AG04450 (cell line): ENCODE measurements around the gene SLC25A42. TPM values are rescaled to one million over a fixed set of nuclear protein-coding genes. Genes with fewer than 3 reads are reported as not detected.
A peak's percentile ranks its signal among the peaks of the same experiment; 100 is the strongest.

Experiments used
- CTCF ChIA-PET: fragments of 300-600, 350-600 bp; formaldehyde crosslinking; extraction: SDS; loops from one replicate; lab custom pipeline; 2022; ENCODE audit warnings: antibody characterized with exemption, inconsistent platforms; lab: Charles Lee
- POLR2A ChIA-PET: fragments of 350-600 bp; formaldehyde crosslinking; extraction: SDS; loops from one replicate; lab custom pipeline; 2021; ENCODE audit warnings: antibody characterized with exemption, inconsistent platforms; lab: Yijun Ruan, JAX
- DNase-seq: peaks from one replicate; pipeline ENCODE4 v3.0.0-alpha.2; 2011; ENCODE audit warnings: low read depth, low spot score
- H3K27ac ChIP-seq: one replicate; pipeline ENCODE4 v1.5.1; 2012; ENCODE audit warnings: low read depth, low read length, control low read depth
- H3K27me3 ChIP-seq: one replicate; pipeline ENCODE4 v1.6.0; 2012; ENCODE audit warnings: low read length; ENCODE audit not compliant: control insufficient read depth, insufficient read depth
- H3K4me3 ChIP-seq: 2 replicates; pipeline ENCODE4 v1.5.1; 2011; ENCODE audit warnings: mild to moderate bottlenecking, low read depth, low read length, control low read depth
- H3K9me3 ChIP-seq: 2 replicates; pipeline ENCODE4 v1.5.1; 2012; ENCODE audit warnings: low read length; ENCODE audit not compliant: control insufficient read depth, insufficient read depth
- CTCF ChIP-seq: IDR thresholded peaks from 2 replicates; pipeline ENCODE4 v1.5.1; 2011; ENCODE audit warnings: low read depth, low read length, control low read depth, inconsistent platforms
- polyA plus RNA-seq: library from polyadenylated mRNA; depleted of rRNA; stranded (reverse); fragments of >200 nt; gene quantifications from 2 replicates; pipeline ENCODE4 v1.2.3, GENCODE V29; 2011

The SLC25A42 gene
- polyA plus RNA-seq, 1 experiment = 3.7 TPM

- POLR2A ChIA-PET = no interaction called here
- H3K9me3 ChIP-seq = no peaks in the 10 kb centered on the region; the same call in 1 of the 2 replicates
- H3K4me3 ChIP-seq = no peak overlapping the region
- CTCF ChIA-PET = no interaction called here
- DNase-seq = no peak
- no peaks in the 10 kb centered on the region for H3K27me3 ChIP-seq
- TF ChIP-seq CTCF = no peak
- H3K27ac ChIP-seq = no peak overlapping the region
Measured at GRCh38 chr19:19059837-19060611, 3.8 kb upstream of the SLC25A42 start.

GRCh38 chr19:19061506-19061905, 2.3 kb upstream of the SLC25A42 start:
- Histone ChIP-seq H3K27ac (peak overlapping the region; percentile 3), H3K4me3 (no peak overlapping the region), H3K9me3 (no peaks in the 10 kb centered on the region; the same call in 1 of the 2 replicates), H3K27me3 (no peaks in the 10 kb centered on the region)
- no peak for DNase-seq
- ChIA-PET CTCF (no interaction called here), POLR2A (interaction anchor here (0.6 kb wide), 1 partner anchor 31 kb away, joined by 3 read pairs; no protein-coding TSS in a partner anchor)
- no peak for TF ChIP-seq CTCF

- Histone ChIP-seq H3K27me3 (no peaks in the 10 kb centered on the region), H3K27ac (peak overlapping the region; percentile 47), H3K4me3 (peak overlapping the region; percentile 64), H3K9me3 (no peaks in the 10 kb centered on the region; the same call in 1 of the 2 replicates)
- POLR2A ChIA-PET = interaction anchor here (1.0 to 1.1 kb wide), 4 partner anchors 8 to 50 kb away, joined by 3 to 4 read pairs (median 3); no protein-coding TSS in a partner anchor
- CTCF ChIA-PET = interaction anchor here (0.7 to 1.1 kb wide), 3 partner anchors 14 to 76 kb away, joined by 3 to 4 read pairs (median 3); no protein-coding TSS in a partner anchor
- no peak for TF ChIP-seq CTCF
- DNase-seq = peak; percentile 11
Measured at GRCh38 chr19:19062454-19063182, 1.2 kb upstream of the SLC25A42 start.

GRCh38 chr19:19064098-19064722, 416 bp downstream of the SLC25A42 start:
- POLR2A ChIA-PET = interaction anchor here (1.0 kb wide), 2 partner anchors 8 to 10 kb away, joined by 3 read pairs; no protein-coding TSS in a partner anchor
- Histone ChIP-seq H3K27me3 (no peaks in the 10 kb centered on the region), H3K27ac (no peak overlapping the region), H3K9me3 (no peaks in the 10 kb centered on the region; the same call in 1 of the 2 replicates), H3K4me3 (peak overlapping the region; percentile 84)
- no peak for DNase-seq
- CTCF ChIA-PET = interaction anchor here (1.0 kb wide), 1 partner anchor 24 kb away, joined by 3 read pairs; no protein-coding TSS in a partner anchor
- peak; percentile 44 for TF ChIP-seq CTCF
